Measurements from ENCODE around the gene OXCT2. TPM values are rescaled to one million over a fixed set of nuclear protein-coding genes. Genes with fewer than 3 reads are reported as not detected.

The OXCT2 gene
- total RNA-seq, 2 donors from 2014 or later: 0.77 to 1.2 TPM

DNA sequence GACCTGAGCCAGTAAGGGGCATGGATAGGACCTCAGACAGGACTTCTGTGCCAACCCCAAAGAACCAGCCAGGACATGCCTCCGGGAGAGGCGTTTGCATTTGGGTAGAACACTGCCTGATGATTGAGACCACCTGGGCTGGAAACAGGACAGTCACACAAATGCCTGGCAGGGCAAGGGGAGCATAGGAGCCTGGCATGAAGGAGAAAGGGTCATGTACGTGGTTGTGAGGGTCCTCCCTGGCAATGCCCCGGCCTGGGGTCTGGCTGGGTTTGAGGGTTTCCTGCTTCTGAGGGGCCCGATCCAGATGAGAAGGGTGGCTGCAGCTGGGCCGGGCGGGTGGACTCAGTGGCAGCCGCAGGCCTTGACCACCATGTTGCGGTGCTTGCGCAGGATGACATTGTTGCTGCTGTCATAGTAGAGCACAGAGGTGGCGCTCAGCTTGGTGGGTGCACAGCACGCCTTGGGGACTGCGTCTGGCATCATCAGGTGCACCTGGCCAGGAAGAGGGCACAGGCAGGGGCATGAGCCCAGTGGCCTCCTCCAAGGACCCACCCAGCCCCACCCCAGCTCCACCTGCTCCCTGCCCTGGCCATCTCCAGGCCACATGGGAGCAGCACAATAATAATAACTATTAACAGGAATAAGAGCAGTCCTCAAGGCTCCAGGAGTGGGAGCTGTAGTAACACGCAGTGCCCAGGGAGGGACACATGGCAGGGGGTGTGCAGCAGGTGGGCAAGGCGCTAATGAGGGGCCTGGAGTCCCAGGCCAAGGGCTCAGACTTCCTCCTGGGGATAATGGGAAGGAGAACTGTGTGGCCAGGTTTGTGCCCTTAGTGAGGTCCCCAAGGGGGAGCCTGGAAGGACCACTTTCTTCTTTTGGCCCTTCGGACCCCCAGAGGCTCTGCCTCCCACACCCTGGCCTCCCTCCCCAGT, 10.8 kb downstream of the OXCT2 start:
- Histone ChIP-seq H3K4me1 (no peaks in the 10 kb centered on the region), H3K9me3 (no peaks in the 10 kb centered on the region), H3K36me3 (no peaks in the 10 kb centered on the region), H3K9ac (ENCODE audit: low read depth in 2 of 2, low read length in 2 of 2) (no peak overlapping the region), H3K27ac (no peak overlapping the region), H3K4me3 (no peak overlapping the region), H3K27me3 (no peaks in the 10 kb centered on the region)
- DNase-seq: no peak
- intact Hi-C loops (cut with DNase I): no loop called here
- TF ChIP-seq, protein P1, sequence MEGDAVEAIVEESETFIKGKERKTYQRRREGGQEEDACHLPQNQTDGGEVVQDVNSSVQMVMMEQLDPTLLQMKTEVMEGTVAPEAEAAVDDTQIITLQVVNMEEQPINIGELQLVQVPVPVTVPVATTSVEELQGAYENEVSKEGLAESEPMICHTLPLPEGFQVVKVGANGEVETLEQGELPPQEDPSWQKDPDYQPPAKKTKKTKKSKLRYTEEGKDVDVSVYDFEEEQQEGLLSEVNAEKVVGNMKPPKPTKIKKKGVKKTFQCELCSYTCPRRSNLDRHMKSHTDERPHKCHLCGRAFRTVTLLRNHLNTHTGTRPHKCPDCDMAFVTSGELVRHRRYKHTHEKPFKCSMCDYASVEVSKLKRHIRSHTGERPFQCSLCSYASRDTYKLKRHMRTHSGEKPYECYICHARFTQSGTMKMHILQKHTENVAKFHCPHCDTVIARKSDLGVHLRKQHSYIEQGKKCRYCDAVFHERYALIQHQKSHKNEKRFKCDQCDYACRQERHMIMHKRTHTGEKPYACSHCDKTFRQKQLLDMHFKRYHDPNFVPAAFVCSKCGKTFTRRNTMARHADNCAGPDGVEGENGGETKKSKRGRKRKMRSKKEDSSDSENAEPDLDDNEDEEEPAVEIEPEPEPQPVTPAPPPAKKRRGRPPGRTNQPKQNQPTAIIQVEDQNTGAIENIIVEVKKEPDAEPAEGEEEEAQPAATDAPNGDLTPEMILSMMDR (IDR thresholded peaks at IDR 0.05): no peak

DNA sequence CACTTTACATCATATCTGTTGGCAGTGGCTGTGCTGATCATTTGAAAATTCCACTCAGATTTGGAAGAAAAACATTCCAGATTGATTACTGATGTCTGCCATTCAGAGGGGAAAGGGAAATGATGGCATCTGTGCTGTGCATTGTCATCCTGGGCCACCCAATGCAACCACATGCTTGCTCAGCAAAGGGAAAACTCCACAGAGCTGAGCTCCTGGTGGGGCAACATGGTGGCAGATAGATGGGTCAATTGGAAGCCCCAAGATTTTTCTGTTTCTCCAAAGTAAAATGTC, 11.8 kb downstream of the OXCT2 start:
- no peaks in the 10 kb centered on the region for H3K27me3 ChIP-seq
- DNase-seq: no peak
- no peak overlapping the region for H3K9ac ChIP-seq (ENCODE audit: low read depth in 2 of 2, low read length in 2 of 2)
- H3K4me3 ChIP-seq: no peak overlapping the region
- TF ChIP-seq, protein P1 (IDR thresholded peaks at IDR 0.05): no peak
- H3K9me3 ChIP-seq: no peaks in the 10 kb centered on the region
- no peaks in the 10 kb centered on the region for H3K36me3 ChIP-seq
- no peaks in the 10 kb centered on the region for H3K4me1 ChIP-seq
- intact Hi-C loops (cut with DNase I): no loop called here
- H3K27ac ChIP-seq: no peak overlapping the region

DNA sequence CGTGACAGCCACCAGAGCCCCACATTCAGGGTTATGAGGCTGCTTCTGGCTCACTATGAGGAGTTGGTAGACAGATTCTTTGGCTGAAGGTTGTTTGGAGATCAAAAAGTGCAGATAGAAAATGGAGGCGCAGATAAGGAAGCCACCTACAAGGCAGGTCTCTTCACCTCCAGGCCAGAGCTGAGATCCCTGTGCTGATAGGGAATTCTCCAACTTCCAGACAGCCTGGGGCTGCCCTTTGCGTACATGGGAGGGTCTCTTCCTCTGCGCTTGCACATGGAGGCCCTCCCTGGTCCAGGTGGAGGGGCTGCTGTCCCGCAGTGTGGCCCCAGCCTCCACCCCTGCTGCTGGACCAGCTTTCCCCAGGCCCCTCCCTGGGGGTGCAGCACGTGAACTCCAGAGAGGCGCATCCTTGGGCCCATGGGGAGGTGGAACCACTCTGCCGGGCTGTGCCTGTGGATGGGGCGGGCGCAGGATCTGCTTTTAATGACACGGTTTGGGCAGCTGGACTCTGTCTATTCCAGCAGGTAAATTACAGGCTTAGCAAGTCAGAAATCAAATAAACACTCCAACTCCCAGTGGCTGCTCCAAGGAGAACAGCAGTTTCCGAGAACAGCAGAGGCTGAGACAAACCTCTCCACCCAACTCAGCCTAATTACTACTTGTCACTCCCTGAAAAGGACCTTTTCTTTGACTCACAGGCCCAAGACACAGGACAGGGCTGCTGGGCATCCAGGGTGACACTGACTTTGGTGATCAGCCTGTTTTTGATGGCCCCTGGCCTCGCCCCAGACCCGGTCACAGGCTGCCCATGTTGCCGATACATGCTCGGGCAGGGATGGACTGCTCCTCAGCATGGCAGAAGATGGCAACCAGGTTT, 12.4 kb downstream of the OXCT2 start:
- DNase-seq: no peak
- intact Hi-C loops (cut with DNase I): no loop called here
- H3K27me3 ChIP-seq: no peaks in the 10 kb centered on the region
- no peak overlapping the region for H3K9ac ChIP-seq (ENCODE audit: low read depth in 2 of 2, low read length in 2 of 2)
- H3K9me3 ChIP-seq: no peaks in the 10 kb centered on the region
- no peaks in the 10 kb centered on the region for H3K36me3 ChIP-seq
- TF ChIP-seq, protein P1 (IDR thresholded peaks at IDR 0.05): no peak
- H3K4me1 ChIP-seq: no peaks in the 10 kb centered on the region
- H3K4me3 ChIP-seq: no peak overlapping the region
- no peak overlapping the region for H3K27ac ChIP-seq

GRCh38 chr1:39757501-39757900, 13.6 kb downstream of the OXCT2 start:
- no peak overlapping the region for H3K4me3 ChIP-seq
- H3K4me1 ChIP-seq: no peaks in the 10 kb centered on the region
- H3K27me3 ChIP-seq: no peaks in the 10 kb centered on the region
- intact Hi-C loops (cut with DNase I): no loop called here
- H3K9ac ChIP-seq (ENCODE audit: low read depth in 2 of 2, low read length in 2 of 2): no peak overlapping the region
- peaks cover 5% of the 10 kb centered on the region for H3K36me3 ChIP-seq
- H3K27ac ChIP-seq: no peak overlapping the region
- TF ChIP-seq, protein P1 (IDR thresholded peaks at IDR 0.05): no peak
- no peaks in the 10 kb centered on the region for H3K9me3 ChIP-seq
- no peak for DNase-seq

DNA sequence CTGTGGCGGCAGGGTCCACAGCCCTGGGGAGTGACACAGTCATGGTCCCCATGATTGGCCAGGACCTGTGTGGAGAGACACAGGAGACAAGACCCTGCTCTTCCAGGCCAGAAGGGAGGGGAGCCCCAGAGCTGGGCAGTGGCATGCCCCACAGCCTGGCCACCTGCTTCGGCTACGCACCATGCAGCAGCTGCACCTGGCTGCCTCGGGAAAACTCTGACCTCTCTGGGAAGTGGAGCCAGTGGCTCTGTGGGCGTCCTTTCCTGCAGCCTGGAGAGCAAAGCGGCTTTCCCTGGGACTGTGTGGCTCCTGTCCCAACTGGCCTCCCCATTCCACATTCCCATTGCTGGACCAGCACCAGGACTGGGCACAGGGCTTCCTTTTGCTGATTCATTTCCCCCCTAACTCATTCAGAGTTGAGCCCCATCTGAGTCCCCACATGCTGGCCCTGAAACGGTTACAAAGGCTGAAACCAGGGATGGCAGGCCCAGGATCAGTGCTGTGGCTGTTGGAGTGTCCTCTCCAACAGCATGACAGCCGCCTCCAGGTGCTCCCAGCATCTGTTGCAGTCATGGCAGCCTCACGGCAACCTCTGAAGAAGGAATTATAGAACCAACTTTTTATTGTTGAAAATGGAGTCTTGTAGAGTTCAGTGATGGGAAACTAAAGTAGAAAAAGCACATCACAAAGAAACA, 15.0 kb downstream of the OXCT2 start:
- no peak for DNase-seq
- Histone ChIP-seq H3K4me3 (no peak overlapping the region), H3K27me3 (no peaks in the 10 kb centered on the region), H3K36me3 (peaks cover 5% of the 10 kb centered on the region), H3K27ac (no peak overlapping the region), H3K9me3 (no peaks in the 10 kb centered on the region), H3K4me1 (no peaks in the 10 kb centered on the region), H3K9ac (ENCODE audit: low read depth in 2 of 2, low read length in 2 of 2) (no peak overlapping the region)
- TF ChIP-seq, protein P1 (IDR thresholded peaks at IDR 0.05): no peak
- intact Hi-C loops (cut with DNase I): no loop called here

Data from colonic mucosa (tissue), 4 donors.